MM.1S (cell line): ENCODE measurements around the gene NAB2.
"Not testable (repeated sequence)": the region's sequence is repeated elsewhere in the genome, so short reads cannot be mapped to it uniquely, and the experiment has no call there.

Experiments
- EZH2 ChIP-seq: fragments of 300-600 bp; sonication (generic); optimal IDR thresholded peaks from 2 replicates; pipeline ENCODE3; 2017; ENCODE audit warnings: low read depth, mild to moderate bottlenecking, antibody characterized with exemption, low read length, mixed read lengths
- EZH2phosphoT487 ChIP-seq: fragments of 300-600 bp; sonication (generic); IDR thresholded peaks from 2 replicates; pipeline ENCODE4 v1.6.1; 2018; ENCODE audit warnings: antibody characterized with exemption, low read length
- TF ChIP-seq, protein P1 (sequence below): fragments of 300-600 bp; sonication (generic); IDR thresholded peaks from 2 replicates; pipeline ENCODE4 v1.5.1; 2016; ENCODE audit warnings: antibody characterized with exemption, low read length, mixed read lengths

DNA sequence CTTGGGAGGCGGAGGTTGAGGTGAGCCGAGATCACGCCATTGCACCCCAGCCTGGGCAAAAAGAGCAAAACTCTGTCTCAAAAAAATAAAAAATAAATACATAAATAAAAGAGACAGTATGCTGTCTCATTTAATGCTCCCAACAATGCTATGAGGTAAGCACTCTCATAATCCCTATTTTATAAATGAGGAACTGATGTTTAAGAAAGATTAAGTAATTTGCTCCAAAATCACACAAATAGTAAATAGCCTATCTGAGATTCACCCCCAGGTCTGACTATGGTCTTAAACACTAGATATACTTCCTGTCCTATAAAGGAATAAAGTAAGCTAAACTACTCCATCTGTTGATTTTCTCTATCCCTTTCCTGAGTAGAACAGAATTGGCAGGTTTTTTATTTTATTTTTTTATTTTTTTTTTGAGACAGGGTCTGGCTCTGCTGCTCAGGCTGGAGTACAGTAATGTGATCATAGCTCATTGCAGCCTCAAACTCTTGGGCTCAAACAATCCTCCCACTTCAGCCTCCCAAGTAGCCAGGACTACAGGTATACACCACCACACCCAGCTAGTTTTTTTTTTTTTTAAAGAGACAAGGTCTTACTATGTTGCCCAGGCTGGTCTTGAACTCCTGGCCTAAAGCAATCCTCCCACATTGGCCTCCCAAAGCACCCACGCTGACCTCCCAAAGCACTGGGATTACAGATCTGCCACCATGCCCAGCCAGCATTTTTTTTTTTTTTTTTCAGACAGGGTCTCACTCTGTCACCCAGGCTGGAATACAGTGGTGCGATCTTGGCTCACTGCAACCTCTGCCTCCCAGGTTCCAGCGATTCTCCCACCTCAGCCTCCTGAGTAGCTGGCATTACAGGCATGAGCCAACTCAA, 15.1 kb upstream of the NAB2 start:
- TF ChIP-seq, protein P1, sequence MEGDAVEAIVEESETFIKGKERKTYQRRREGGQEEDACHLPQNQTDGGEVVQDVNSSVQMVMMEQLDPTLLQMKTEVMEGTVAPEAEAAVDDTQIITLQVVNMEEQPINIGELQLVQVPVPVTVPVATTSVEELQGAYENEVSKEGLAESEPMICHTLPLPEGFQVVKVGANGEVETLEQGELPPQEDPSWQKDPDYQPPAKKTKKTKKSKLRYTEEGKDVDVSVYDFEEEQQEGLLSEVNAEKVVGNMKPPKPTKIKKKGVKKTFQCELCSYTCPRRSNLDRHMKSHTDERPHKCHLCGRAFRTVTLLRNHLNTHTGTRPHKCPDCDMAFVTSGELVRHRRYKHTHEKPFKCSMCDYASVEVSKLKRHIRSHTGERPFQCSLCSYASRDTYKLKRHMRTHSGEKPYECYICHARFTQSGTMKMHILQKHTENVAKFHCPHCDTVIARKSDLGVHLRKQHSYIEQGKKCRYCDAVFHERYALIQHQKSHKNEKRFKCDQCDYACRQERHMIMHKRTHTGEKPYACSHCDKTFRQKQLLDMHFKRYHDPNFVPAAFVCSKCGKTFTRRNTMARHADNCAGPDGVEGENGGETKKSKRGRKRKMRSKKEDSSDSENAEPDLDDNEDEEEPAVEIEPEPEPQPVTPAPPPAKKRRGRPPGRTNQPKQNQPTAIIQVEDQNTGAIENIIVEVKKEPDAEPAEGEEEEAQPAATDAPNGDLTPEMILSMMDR, result not testable (repeated sequence)
- not testable (repeated sequence) for TF ChIP-seq EZH2, EZH2phosphoT487
